ENCODE measurements around the gene TRIM37. TPM values are rescaled to one million over a fixed set of nuclear protein-coding genes. Genes with fewer than 3 reads are reported as not detected.

TRIM37 gene
- total RNA-seq, 1 donor from 2014 or later = 39.0 TPM

DNA sequence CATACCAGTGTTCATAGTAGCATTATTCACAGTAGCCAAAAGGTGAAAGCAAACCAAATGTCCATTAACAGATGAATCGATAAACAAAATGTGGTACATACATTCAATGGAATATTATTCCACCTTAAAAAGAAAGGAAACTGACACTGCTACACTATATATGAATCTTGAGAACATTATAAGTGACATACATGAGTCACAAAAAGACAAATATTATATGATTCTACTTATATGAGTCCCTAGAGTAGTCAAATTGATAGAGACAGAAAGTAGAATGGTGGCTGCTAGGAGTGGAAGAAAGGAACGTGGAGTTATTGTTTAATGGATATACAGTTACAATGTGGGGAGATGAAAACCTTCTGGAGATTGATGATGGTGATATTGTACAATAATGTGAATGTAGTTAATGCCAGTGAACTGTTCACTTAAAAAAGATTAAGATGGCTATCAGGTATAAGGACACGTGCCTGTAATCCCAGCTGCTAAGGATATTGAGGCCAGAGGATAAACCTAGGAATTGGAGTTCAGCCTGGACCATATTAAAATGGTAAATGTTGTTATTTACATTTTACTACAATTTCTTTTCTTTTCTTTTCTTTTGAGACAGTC is 20.2 kb upstream of the TRIM37 start:
- TF ChIP-seq, protein P1, sequence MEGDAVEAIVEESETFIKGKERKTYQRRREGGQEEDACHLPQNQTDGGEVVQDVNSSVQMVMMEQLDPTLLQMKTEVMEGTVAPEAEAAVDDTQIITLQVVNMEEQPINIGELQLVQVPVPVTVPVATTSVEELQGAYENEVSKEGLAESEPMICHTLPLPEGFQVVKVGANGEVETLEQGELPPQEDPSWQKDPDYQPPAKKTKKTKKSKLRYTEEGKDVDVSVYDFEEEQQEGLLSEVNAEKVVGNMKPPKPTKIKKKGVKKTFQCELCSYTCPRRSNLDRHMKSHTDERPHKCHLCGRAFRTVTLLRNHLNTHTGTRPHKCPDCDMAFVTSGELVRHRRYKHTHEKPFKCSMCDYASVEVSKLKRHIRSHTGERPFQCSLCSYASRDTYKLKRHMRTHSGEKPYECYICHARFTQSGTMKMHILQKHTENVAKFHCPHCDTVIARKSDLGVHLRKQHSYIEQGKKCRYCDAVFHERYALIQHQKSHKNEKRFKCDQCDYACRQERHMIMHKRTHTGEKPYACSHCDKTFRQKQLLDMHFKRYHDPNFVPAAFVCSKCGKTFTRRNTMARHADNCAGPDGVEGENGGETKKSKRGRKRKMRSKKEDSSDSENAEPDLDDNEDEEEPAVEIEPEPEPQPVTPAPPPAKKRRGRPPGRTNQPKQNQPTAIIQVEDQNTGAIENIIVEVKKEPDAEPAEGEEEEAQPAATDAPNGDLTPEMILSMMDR (conservative IDR thresholded peaks at IDR 0.05) = no peak
- peaks cover 9% of the 10 kb centered on the region for H3K36me3 Mint-ChIP-seq (ENCODE audit: low read depth)
- H3K27me3 Mint-ChIP-seq (ENCODE audit: low read depth) = no peaks in the 10 kb centered on the region
- H3K4me3 Mint-ChIP-seq = no peak overlapping the region
- H3K9me3 Mint-ChIP-seq = no peaks in the 10 kb centered on the region
- no peak overlapping the region for H3K27ac Mint-ChIP-seq (ENCODE audit: unreplicated experiment)
- no peak for DNase-seq (ENCODE audit: low read depth, low spot score)
- no peaks in the 10 kb centered on the region for H3K4me1 Mint-ChIP-seq

DNA sequence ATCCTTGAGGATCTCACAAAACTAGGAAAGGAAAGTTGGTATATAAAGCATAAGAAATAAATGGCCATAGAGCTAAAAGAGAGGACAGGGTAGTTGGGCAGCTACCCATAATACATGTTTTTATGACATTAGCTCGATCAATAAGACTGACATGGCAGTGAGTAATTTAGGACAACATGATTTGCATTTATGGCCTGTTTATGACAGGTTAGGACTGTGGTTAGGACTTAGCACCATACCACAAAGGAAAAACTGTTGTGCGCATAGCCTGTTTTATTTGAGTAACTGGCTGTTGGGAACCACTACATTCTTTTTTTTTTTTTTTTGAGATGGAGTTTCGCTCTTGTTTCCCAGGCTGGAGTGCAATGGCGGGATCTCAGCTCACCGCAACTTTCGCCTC is 18.0 kb upstream of the TRIM37 start:
- no peaks in the 10 kb centered on the region for H3K9me3 Mint-ChIP-seq
- no peaks in the 10 kb centered on the region for H3K4me1 Mint-ChIP-seq
- DNase-seq (ENCODE audit: low read depth, low spot score) = no peak
- peaks cover 12% of the 10 kb centered on the region for H3K36me3 Mint-ChIP-seq (ENCODE audit: low read depth)
- TF ChIP-seq, protein P1 (conservative IDR thresholded peaks at IDR 0.05) = no peak
- no peak overlapping the region for H3K27ac Mint-ChIP-seq (ENCODE audit: unreplicated experiment)
- H3K4me3 Mint-ChIP-seq = no peak overlapping the region
- no peaks in the 10 kb centered on the region for H3K27me3 Mint-ChIP-seq (ENCODE audit: low read depth)

DNA sequence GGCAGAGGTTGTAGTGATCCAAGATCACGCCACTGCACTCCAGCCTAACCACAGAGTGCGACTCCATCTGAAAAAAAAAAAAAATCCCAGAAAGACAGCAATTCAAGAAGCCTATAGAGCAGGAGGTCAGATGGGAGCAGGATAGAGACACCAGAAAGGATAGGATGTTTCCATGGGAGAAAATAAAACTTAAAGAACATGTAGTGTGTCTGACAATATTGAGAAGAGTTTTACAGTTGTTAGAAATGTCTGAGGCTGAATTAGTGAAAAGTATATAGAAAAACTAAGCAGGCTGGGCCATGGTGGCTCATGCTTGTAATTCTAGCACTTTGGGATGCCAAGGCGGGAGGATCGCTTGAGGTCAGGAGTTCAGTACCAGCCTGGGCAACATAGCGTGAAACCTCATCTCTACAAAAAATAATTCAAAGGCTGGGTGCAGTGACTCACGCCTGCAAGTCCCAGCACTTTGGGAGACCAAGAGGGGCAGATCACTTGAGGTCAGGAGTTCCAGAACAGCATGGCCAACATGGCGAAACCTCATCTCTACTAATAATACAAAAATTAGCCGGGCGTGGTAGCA is 15.3 kb upstream of the TRIM37 start:
- no peak overlapping the region for H3K4me3 Mint-ChIP-seq
- H3K9me3 Mint-ChIP-seq = no peaks in the 10 kb centered on the region
- H3K36me3 Mint-ChIP-seq (ENCODE audit: low read depth) = peaks cover 21% of the 10 kb centered on the region
- H3K4me1 Mint-ChIP-seq = no peaks in the 10 kb centered on the region
- TF ChIP-seq, protein P1 (conservative IDR thresholded peaks at IDR 0.05) = no peak
- no peak overlapping the region for H3K27ac Mint-ChIP-seq (ENCODE audit: unreplicated experiment)
- H3K27me3 Mint-ChIP-seq (ENCODE audit: low read depth) = no peaks in the 10 kb centered on the region
- DNase-seq (ENCODE audit: low read depth, low spot score) = no peak

DNA sequence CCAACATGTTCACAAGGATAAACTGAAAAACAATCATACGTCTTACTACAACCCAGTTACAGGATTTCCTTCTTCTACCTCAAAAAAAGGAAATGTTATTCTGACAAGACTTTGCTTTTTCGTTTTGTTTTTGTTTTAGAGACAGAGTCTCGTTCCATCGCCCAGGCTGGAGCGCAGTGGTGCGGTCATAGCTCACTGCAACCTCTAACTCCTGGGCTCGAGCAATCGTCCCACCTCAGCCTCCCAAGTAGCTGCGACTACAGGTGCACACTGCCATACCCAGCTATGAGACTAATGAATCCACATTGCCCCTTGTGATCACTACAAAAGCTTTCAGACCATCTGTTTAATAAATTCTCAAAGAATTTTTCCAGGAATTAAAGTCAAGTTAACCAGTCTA is 8.8 kb upstream of the TRIM37 start:
- DNase-seq (ENCODE audit: low read depth, low spot score) = no peak
- no peaks in the 10 kb centered on the region for H3K4me1 Mint-ChIP-seq
- peak overlapping the region; percentile 27 for H3K27ac Mint-ChIP-seq (ENCODE audit: unreplicated experiment)
- TF ChIP-seq, protein P1 (conservative IDR thresholded peaks at IDR 0.05) = no peak
- H3K9me3 Mint-ChIP-seq = no peaks in the 10 kb centered on the region
- peaks cover 25% of the 10 kb centered on the region for H3K36me3 Mint-ChIP-seq (ENCODE audit: low read depth)
- H3K27me3 Mint-ChIP-seq (ENCODE audit: low read depth) = no peaks in the 10 kb centered on the region
- no peak overlapping the region for H3K4me3 Mint-ChIP-seq

DNA sequence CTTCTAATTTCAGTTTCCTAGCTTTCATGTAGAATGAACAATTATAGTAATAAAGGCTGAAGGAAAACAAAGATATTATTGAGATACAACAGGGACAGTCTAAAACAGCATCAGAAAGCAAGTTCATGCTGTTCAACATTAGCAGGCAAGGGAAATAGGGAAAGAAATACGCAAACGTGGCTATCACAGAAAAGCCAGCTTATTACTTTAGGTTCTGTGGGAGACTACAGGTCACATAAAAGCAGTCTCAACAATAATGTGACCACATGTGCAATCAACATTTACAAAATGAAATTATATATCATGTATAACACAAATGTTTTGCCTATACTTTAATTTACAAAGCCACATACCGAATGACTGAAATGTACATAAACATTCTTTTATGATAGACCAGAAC is 4.9 kb upstream of the TRIM37 start:
- DNase-seq (ENCODE audit: low read depth, low spot score) = no peak
- Mint-ChIP-seq H3K4me3 (no peak overlapping the region), H3K4me1 (peaks cover 12% of the 10 kb centered on the region), H3K27ac (ENCODE audit: unreplicated experiment) (no peak overlapping the region), H3K27me3 (ENCODE audit: low read depth) (peaks cover 3% of the 10 kb centered on the region), H3K9me3 (no peaks in the 10 kb centered on the region), H3K36me3 (ENCODE audit: low read depth) (peaks cover 23% of the 10 kb centered on the region)
- TF ChIP-seq, protein P1 (conservative IDR thresholded peaks at IDR 0.05) = no peak
